ENCODE results near the gene ANKS1B. TPM values are rescaled to one million over a fixed set of nuclear protein-coding genes. Genes with fewer than 3 reads are reported as not detected.

Gene ANKS1B
- total and polyA plus RNA-seq, 10 of the 15 experiments (the other 5 are each of a cell fraction or from before 2014, with no cell fraction given) = 0.16 to 1.3 (median 0.82) TPM; not detected in 7

- in situ Hi-C loops (cut with MboI) = no loop called here
- Histone ChIP-seq H2AFZ (ENCODE audit: control insufficient read depth, low read depth, low read length) (no peak overlapping the region), H3K27me3 (replicated peaks in 1 of 2; ENCODE audit: control insufficient read depth in 2 of 2, insufficient read depth in 2 of 2, low read length in 1 of 2) (peaks cover 0 to 1% of the 10 kb centered on the region in 2 experiments; a peak in 1 of 4 replicates), H4K20me1 (ENCODE audit: control insufficient read depth, insufficient read depth) (no peaks in the 10 kb centered on the region), H3K4me1 (ENCODE audit: control insufficient read depth, insufficient read depth, low read length) (no peaks in the 10 kb centered on the region), H3K4me2 (ENCODE audit: control insufficient read depth, insufficient read depth) (no peak overlapping the region), H3K36me3 (ENCODE audit: control insufficient read depth in 2 of 2, insufficient read depth in 2 of 2, low read length in 1 of 2) (no peaks in the 10 kb centered on the region; a peak in 1 of 4 replicates), H3K4me3 (no peak overlapping the region), H3K79me2 (ENCODE audit: control insufficient read depth, insufficient read depth, low read length) (no peaks in the 10 kb centered on the region), H3K9me3 (replicated peaks; ENCODE audit: control insufficient read depth, insufficient read depth, low read length) (no peaks in the 10 kb centered on the region), H3K27ac (ENCODE audit: control insufficient read depth, insufficient read depth) (no peak overlapping the region), H3K9ac (ENCODE audit: control insufficient read depth, insufficient read depth, low read length) (no peak overlapping the region)
- FAIRE-seq (no peak), ATAC-seq (no peak), DNase-seq (ENCODE audit: low read depth, low spot score) (no peak)
- CTCF ChIA-PET = interaction anchor here (1.1 to 6.0 kb wide), 8 partner anchors 11 to 258 kb away, joined by 3 to 36 read pairs (median 5); no protein-coding TSS in a partner anchor
- BruUV-seq (replicated peaks) = no TSS peak
- WGBS (ENCODE audit: insufficient coverage, insufficient replicate concordance, low lambda C conversion rate, missing lambda C conversion rate) = 0% methylated on average over 1 of the region's 1 CpG
- SMC1A ChIA-PET (ENCODE audit: uncharacterized antibody, unreplicated experiment) = interaction anchor here (0.8 to 5.6 kb wide), 7 partner anchors 8 to 85 kb away, joined by 3 to 29 read pairs (median 4); no protein-coding TSS in a partner anchor
- POLR2A ChIA-PET = no interaction called here
- intact Hi-C loops (cut with micrococcal nuclease; ENCODE audit: unreplicated experiment) = no loop called here
- RAD21 ChIA-PET (ENCODE audit: unreplicated experiment) = interaction anchor here (0.7 to 1.0 kb wide), 3 partner anchors 12 to 174 kb away, joined by 3 read pairs; no protein-coding TSS in a partner anchor
- no peak for TF ChIP-seq RUNX3 (IDR thresholded peaks at IDR 0.05; ENCODE audit: low read length)
- no peak for TF ChIP-seq CBFB (IDR thresholded peaks at IDR 0.05; ENCODE audit: low read depth)
- TF ChIP-seq, protein P1, sequence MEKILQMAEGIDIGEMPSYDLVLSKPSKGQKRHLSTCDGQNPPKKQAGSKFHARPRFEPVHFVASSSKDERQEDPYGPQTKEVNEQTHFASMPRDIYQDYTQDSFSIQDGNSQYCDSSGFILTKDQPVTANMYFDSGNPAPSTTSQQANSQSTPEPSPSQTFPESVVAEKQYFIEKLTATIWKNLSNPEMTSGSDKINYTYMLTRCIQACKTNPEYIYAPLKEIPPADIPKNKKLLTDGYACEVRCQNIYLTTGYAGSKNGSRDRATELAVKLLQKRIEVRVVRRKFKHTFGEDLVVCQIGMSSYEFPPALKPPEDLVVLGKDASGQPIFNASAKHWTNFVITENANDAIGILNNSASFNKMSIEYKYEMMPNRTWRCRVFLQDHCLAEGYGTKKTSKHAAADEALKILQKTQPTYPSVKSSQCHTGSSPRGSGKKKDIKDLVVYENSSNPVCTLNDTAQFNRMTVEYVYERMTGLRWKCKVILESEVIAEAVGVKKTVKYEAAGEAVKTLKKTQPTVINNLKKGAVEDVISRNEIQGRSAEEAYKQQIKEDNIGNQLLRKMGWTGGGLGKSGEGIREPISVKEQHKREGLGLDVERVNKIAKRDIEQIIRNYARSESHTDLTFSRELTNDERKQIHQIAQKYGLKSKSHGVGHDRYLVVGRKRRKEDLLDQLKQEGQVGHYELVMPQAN (conservative IDR thresholded peaks at IDR 0.05) = no peak
- TF ChIP-seq SMC3 (IDR thresholded peaks at IDR 0.05; ENCODE audit: borderline replicate concordance, low read length) = no peak
- TF ChIP-seq, protein P2, sequence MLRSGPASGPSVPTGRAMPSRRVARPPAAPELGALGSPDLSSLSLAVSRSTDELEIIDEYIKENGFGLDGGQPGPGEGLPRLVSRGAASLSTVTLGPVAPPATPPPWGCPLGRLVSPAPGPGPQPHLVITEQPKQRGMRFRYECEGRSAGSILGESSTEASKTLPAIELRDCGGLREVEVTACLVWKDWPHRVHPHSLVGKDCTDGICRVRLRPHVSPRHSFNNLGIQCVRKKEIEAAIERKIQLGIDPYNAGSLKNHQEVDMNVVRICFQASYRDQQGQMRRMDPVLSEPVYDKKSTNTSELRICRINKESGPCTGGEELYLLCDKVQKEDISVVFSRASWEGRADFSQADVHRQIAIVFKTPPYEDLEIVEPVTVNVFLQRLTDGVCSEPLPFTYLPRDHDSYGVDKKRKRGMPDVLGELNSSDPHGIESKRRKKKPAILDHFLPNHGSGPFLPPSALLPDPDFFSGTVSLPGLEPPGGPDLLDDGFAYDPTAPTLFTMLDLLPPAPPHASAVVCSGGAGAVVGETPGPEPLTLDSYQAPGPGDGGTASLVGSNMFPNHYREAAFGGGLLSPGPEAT (IDR thresholded peaks at IDR 0.05; ENCODE audit: low read depth) = no peak
- TF ChIP-seq LARP7 (IDR thresholded peaks at IDR 0.05) = no peak
- no peak for TF ChIP-seq NFXL1 (IDR thresholded peaks at IDR 0.05; ENCODE audit: borderline replicate concordance)
- no peak for TF ChIP-seq ELK1 (IDR thresholded peaks at IDR 0.05; ENCODE audit: low read depth, low read length)
- TF ChIP-seq, protein P3, sequence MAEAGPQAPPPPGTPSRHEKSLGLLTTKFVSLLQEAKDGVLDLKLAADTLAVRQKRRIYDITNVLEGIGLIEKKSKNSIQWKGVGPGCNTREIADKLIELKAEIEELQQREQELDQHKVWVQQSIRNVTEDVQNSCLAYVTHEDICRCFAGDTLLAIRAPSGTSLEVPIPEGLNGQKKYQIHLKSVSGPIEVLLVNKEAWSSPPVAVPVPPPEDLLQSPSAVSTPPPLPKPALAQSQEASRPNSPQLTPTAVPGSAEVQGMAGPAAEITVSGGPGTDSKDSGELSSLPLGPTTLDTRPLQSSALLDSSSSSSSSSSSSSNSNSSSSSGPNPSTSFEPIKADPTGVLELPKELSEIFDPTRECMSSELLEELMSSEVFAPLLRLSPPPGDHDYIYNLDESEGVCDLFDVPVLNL (IDR thresholded peaks at IDR 0.05; ENCODE audit: low read depth, low read length) = no peak
- no peak for TF ChIP-seq ASH2L (IDR thresholded peaks at IDR 0.05; ENCODE audit: borderline replicate concordance, low read depth)
- TF ChIP-seq PML (IDR thresholded peaks at IDR 0.05; ENCODE audit: low read length) = no peak
- no peak for TF ChIP-seq EZH2 (IDR thresholded peaks at IDR 0.05; ENCODE audit: borderline replicate concordance, control insufficient read depth, low read depth, low read length)
- TF ChIP-seq CBX3 (IDR thresholded peaks at IDR 0.05; ENCODE audit: borderline replicate concordance, low read depth) = no peak
- no peak for TF ChIP-seq HDAC6 (IDR thresholded peaks at IDR 0.05; ENCODE audit: unreplicated experiment)
- no peak for TF ChIP-seq WRNIP1 (IDR thresholded peaks at IDR 0.05; ENCODE audit: borderline replicate concordance, low read depth, low read length)
- no peak for TF ChIP-seq ZNF217 (IDR thresholded peaks at IDR 0.05)
- TF ChIP-seq, protein P4, sequence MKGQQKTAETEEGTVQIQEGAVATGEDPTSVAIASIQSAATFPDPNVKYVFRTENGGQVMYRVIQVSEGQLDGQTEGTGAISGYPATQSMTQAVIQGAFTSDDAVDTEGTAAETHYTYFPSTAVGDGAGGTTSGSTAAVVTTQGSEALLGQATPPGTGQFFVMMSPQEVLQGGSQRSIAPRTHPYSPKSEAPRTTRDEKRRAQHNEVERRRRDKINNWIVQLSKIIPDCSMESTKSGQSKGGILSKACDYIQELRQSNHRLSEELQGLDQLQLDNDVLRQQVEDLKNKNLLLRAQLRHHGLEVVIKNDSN (IDR thresholded peaks at IDR 0.05; ENCODE audit: borderline replicate concordance, extremely low read length, insufficient read depth, low read depth, low read length) = no peak
- no peak for TF ChIP-seq STAT1 (conservative IDR thresholded peaks at IDR 0.05)
- no peak for TF ChIP-seq CREM (IDR thresholded peaks at IDR 0.05; ENCODE audit: low read depth)
Observed at GRCh38 chr12:98740751-98741150, 1244.0 kb downstream of the ANKS1B start.
